GM12872 (cell line): ENCODE results near the gene PKP1.

Experiments used
- TF ChIP-seq, protein P1 (sequence below): IDR thresholded peaks from 3 replicates; pipeline ENCODE4 v1.5.1; 2011; ENCODE audit warnings: low read depth, mild to moderate bottlenecking, low read length, moderate library complexity; ENCODE audit not compliant: insufficient read depth

The PKP1 gene

GRCh38 chr1:201313086-201313485 is 29.8 kb downstream of the PKP1 start:
- TF ChIP-seq, protein P1, sequence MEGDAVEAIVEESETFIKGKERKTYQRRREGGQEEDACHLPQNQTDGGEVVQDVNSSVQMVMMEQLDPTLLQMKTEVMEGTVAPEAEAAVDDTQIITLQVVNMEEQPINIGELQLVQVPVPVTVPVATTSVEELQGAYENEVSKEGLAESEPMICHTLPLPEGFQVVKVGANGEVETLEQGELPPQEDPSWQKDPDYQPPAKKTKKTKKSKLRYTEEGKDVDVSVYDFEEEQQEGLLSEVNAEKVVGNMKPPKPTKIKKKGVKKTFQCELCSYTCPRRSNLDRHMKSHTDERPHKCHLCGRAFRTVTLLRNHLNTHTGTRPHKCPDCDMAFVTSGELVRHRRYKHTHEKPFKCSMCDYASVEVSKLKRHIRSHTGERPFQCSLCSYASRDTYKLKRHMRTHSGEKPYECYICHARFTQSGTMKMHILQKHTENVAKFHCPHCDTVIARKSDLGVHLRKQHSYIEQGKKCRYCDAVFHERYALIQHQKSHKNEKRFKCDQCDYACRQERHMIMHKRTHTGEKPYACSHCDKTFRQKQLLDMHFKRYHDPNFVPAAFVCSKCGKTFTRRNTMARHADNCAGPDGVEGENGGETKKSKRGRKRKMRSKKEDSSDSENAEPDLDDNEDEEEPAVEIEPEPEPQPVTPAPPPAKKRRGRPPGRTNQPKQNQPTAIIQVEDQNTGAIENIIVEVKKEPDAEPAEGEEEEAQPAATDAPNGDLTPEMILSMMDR, result no peak

DNA sequence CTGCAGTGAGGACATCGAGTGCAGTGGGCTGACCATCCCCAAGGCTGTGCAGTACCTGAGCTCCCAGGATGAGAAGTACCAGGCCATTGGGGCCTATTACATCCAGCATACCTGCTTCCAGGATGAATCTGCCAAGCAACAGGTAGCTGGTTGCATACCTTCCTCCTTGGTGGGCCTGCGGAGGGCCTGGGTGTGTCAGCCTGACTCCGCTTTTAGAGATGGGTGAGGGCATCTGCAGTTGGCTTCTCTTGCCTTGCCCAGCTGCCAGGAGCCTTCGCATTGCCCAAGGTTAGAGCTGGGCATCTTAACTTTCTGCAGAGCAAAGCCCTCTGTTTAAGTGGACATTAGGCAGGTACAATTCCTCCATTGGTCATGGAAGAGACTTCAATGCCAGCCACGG is 33.2 kb downstream of the PKP1 start:
- TF ChIP-seq, protein P1, result no peak

GRCh38 chr1:201317551-201317950 is 34.2 kb downstream of the PKP1 start:
- TF ChIP-seq, protein P1, result no peak

GRCh38 chr1:201318504-201319340 is 35.4 kb downstream of the PKP1 start:
- TF ChIP-seq, protein P1, result no peak

DNA sequence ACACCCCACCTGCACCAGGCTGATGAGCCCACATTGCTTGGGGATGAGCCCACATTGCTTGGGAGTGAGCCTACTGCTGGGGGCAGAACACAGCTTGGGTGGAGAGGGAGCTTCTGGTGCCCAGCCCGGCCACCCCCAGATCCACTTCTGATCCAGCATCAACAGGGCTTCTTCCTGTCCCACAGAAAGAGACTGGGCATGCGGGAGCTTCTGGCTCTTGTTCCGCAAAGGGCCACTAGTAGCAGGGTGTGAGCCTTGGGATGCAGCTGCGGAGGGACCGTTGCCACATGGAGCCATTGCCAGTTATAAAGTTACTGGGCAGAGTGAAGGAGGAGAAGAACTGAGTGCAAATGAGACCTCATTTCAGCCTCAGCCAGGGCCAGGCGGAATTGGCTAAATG is 36.3 kb downstream of the PKP1 start:
- TF ChIP-seq, protein P1, result no peak

- TF ChIP-seq, protein P1, result no peak
Measured at GRCh38 chr1:201320168-201320788, 37.0 kb downstream of the PKP1 start.

DNA sequence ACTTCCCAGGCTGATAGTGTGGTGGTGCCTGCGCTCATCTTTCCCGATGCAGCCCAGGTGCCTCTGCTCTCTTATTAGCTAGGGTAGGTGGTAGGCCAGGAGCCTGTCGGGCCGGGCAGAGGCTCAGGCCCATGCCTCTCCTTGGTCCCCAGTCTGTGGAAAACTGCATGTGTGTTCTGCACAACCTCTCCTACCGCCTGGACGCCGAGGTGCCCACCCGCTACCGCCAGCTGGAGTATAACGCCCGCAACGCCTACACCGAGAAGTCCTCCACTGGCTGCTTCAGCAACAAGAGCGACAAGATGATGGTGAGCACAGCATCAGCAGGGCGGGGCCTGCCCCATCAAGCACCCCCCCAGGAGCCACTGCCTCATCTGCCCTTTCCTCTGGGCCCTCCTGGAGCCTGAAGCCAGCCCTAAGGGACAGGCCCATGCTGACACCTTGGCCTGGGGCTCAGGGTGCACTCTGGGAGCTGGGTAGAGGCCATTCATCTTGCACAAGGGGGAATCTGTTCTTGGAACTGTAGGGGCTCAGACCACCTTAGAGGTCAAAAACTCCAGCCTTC is 38.6 kb downstream of the PKP1 start:
- TF ChIP-seq, protein P1, result no peak
